ENCODE measurements around the gene NFATC1.
A peak's percentile ranks its signal among the peaks of the same experiment; 100 is the strongest.

The NFATC1 gene

DNA sequence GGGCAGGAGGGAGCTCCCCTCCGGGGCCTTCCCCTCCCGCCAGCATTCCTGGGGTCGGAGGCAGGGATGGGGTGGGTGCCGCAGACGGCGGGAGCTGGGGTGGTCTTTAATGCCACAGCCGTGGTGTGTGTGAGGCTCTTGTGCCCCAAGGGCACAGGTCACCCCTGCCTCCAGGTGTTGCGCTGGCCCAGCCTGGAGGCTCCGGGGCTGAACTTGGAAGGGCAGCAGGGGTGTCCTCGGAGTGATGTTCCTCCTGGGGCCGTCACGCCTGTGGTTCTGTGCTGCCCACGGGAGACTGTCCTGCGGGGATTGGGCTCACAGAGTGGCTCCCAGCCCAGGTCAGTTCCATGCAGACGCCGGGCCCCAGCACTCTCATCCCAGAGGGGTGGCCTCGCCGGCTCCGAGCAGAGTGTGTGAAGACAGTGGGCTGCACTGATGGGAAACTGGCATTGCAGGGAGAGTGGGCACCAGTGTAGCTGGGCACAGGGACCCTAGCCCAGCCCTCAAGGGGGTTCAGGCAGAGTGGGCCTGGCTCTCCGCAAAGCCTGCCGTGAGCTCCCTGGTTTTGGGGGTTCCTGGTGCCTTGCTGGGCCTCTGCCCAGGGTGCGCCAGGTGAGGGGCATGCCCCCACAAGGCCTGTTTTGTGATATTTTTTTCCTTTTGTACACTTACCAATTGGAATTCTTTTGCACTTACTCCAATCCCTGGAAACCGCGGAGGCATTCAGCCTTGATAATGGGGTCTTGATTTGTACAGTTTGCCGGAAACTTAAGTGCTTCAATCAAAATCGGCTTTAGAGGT lies 56.7 kb downstream of the NFATC1 start:
- Histone ChIP-seq H3K4me1 (ENCODE audit: control insufficient read depth in 2 of 2, insufficient read depth in 1 of 2, low read depth in 1 of 2, low read length in 2 of 2) (peaks cover 0 to 1% of the 10 kb centered on the region in 2 donors), H3K4me2 (ENCODE audit: insufficient read depth, low read length, poor library complexity, severe bottlenecking) (no peak overlapping the region), H3K4me3 (ENCODE audit: low read length in 2 of 2) (no peak overlapping the region), H4K91ac (ENCODE audit: low read depth, low read length, poor library complexity) (no peak overlapping the region), H3K4ac (ENCODE audit: low read length) (no peak overlapping the region), H2BK12ac (ENCODE audit: low read length) (peak overlapping the region; percentile 2), H2AK5ac (ENCODE audit: low read depth, low read length) (no peak overlapping the region), H2BK5ac (ENCODE audit: low read length) (peak overlapping the region; percentile 7), H3K14ac (ENCODE audit: low read length) (no peak overlapping the region), H3K18ac (ENCODE audit: low read length) (peak overlapping the region; percentile 41), H3K9ac (ENCODE audit: low read depth, low read length, poor library complexity) (peak overlapping the region; percentile 2), H2BK15ac (ENCODE audit: low read length) (no peak overlapping the region), H3K27me3 (ENCODE audit: control insufficient read depth in 3 of 3, insufficient read depth in 3 of 3, low read depth in 1 of 3, low read length in 3 of 3) (no peaks in the 10 kb centered on the region), H3K23ac (ENCODE audit: low read depth, low read length, poor library complexity) (peak overlapping the region; percentile 71), H2BK120ac (ENCODE audit: low read depth, low read length) (no peak overlapping the region), H3K27ac (replicated peaks; ENCODE audit: low read length) (no peak overlapping the region), H4K8ac (ENCODE audit: low read depth, low read length) (no peak overlapping the region), H3K36me3 (replicated peaks in 1 of 2; ENCODE audit: control insufficient read depth in 2 of 2, insufficient read depth in 2 of 2, low read length in 2 of 2) (no peaks in the 10 kb centered on the region), H3K9me3 (replicated peaks in 1 of 2; ENCODE audit: control insufficient read depth in 2 of 2, insufficient read depth in 1 of 2, low read depth in 1 of 2, low read length in 2 of 2) (no peaks in the 10 kb centered on the region), H3K79me1 (ENCODE audit: low read depth, low read length) (peaks cover 1% of the 10 kb centered on the region), H2AFZ (ENCODE audit: low read length) (no peak overlapping the region)
- no CpG with 5 or more reads among the region's 26 CpGs for WGBS, 2 donors (ENCODE audit: extremely low coverage in 2 of 2, insufficient read length in 2 of 2, insufficient replicate concordance in 1 of 2)
- DNase-seq (ENCODE audit: low spot score) = no peak

GRCh38 chr18:79452991-79453645 lies 57.4 kb downstream of the NFATC1 start:
- no peaks in the 10 kb centered on the region for H3K36me3 ChIP-seq (replicated peaks in 1 of 2; ENCODE audit: control insufficient read depth in 2 of 2, insufficient read depth in 2 of 2, low read length in 2 of 2)

GRCh38 chr18:79453816-79454735 lies 58.3 kb downstream of the NFATC1 start:
- no peaks in the 10 kb centered on the region for H3K27me3 ChIP-seq (ENCODE audit: control insufficient read depth in 3 of 3, insufficient read depth in 3 of 3, low read depth in 1 of 3, low read length in 3 of 3)
- no peak overlapping the region for H3K23ac ChIP-seq (ENCODE audit: low read depth, low read length, poor library complexity)
- no peak overlapping the region for H3K14ac ChIP-seq (ENCODE audit: low read length)
- H3K4me2 ChIP-seq (ENCODE audit: insufficient read depth, low read length, poor library complexity, severe bottlenecking) = no peak overlapping the region
- H2BK5ac ChIP-seq (ENCODE audit: low read length) = no peak overlapping the region
- no peaks in the 10 kb centered on the region for H3K9me3 ChIP-seq (replicated peaks in 1 of 2; ENCODE audit: control insufficient read depth in 2 of 2, insufficient read depth in 1 of 2, low read depth in 1 of 2, low read length in 2 of 2)
- H2BK12ac ChIP-seq (ENCODE audit: low read length) = no peak overlapping the region
- H3K4me1 ChIP-seq (ENCODE audit: control insufficient read depth in 2 of 2, insufficient read depth in 1 of 2, low read depth in 1 of 2, low read length in 2 of 2) = peaks cover 0 to 9% of the 10 kb centered on the region in 2 donors
- H2AK5ac ChIP-seq (ENCODE audit: low read depth, low read length) = peak overlapping the region; percentile 60
- H4K8ac ChIP-seq (ENCODE audit: low read depth, low read length) = peak overlapping the region; percentile 32
- WGBS, 2 donors (ENCODE audit: extremely low coverage in 2 of 2, insufficient read length in 2 of 2, insufficient replicate concordance in 1 of 2) = no CpG with 5 or more reads among the region's 32 CpGs
- H3K4ac ChIP-seq (ENCODE audit: low read length) = peak overlapping the region; percentile 92
- no peak overlapping the region for H3K27ac ChIP-seq (replicated peaks; ENCODE audit: low read length)
- no peak overlapping the region for H3K18ac ChIP-seq (ENCODE audit: low read length)
- H2BK120ac ChIP-seq (ENCODE audit: low read depth, low read length) = no peak overlapping the region
- H2BK15ac ChIP-seq (ENCODE audit: low read length) = no peak overlapping the region
- no peaks in the 10 kb centered on the region for H3K36me3 ChIP-seq (replicated peaks in 1 of 2; ENCODE audit: control insufficient read depth in 2 of 2, insufficient read depth in 2 of 2, low read length in 2 of 2)
- peaks cover 1% of the 10 kb centered on the region for H3K79me1 ChIP-seq (ENCODE audit: low read depth, low read length)
- H3K9ac ChIP-seq (ENCODE audit: low read depth, low read length, poor library complexity) = no peak overlapping the region
- no peak overlapping the region for H3K4me3 ChIP-seq (ENCODE audit: low read length in 2 of 2)
- no peak overlapping the region for H2AFZ ChIP-seq (ENCODE audit: low read length)
- H4K91ac ChIP-seq (ENCODE audit: low read depth, low read length, poor library complexity) = no peak overlapping the region
- no peak for DNase-seq (ENCODE audit: low spot score)

More at GRCh38 chr18:79452991-79453645, 57.4 kb downstream of the NFATC1 start:
- Histone ChIP-seq H3K27ac (replicated peaks; ENCODE audit: low read length) (no peak overlapping the region), H3K4me1 (ENCODE audit: control insufficient read depth in 2 of 2, insufficient read depth in 1 of 2, low read depth in 1 of 2, low read length in 2 of 2) (peaks cover 0 to 5% of the 10 kb centered on the region in 2 donors), H4K8ac (ENCODE audit: low read depth, low read length) (no peak overlapping the region), H4K91ac (ENCODE audit: low read depth, low read length, poor library complexity) (no peak overlapping the region), H3K27me3 (ENCODE audit: control insufficient read depth in 3 of 3, insufficient read depth in 3 of 3, low read depth in 1 of 3, low read length in 3 of 3) (no peaks in the 10 kb centered on the region), H3K4ac (ENCODE audit: low read length) (peak overlapping the region; percentile 53), H3K4me2 (ENCODE audit: insufficient read depth, low read length, poor library complexity, severe bottlenecking) (no peak overlapping the region), H3K9ac (ENCODE audit: low read depth, low read length, poor library complexity) (peak overlapping the region; percentile 60), H3K79me1 (ENCODE audit: low read depth, low read length) (peaks cover 1% of the 10 kb centered on the region), H3K18ac (ENCODE audit: low read length) (peak overlapping the region; percentile 85), H3K4me3 (ENCODE audit: low read length in 2 of 2) (no peak overlapping the region), H2AK5ac (ENCODE audit: low read depth, low read length) (peak overlapping the region; percentile 75), H2BK15ac (ENCODE audit: low read length) (no peak overlapping the region), H3K14ac (ENCODE audit: low read length) (no peak overlapping the region), H3K9me3 (replicated peaks in 1 of 2; ENCODE audit: control insufficient read depth in 2 of 2, insufficient read depth in 1 of 2, low read depth in 1 of 2, low read length in 2 of 2) (no peaks in the 10 kb centered on the region), H2BK5ac (ENCODE audit: low read length) (no peak overlapping the region), H3K23ac (ENCODE audit: low read depth, low read length, poor library complexity) (peak overlapping the region; percentile 95), H2BK120ac (ENCODE audit: low read depth, low read length) (no peak overlapping the region), H2BK12ac (ENCODE audit: low read length) (peak overlapping the region; percentile 94), H2AFZ (ENCODE audit: low read length) (no peak overlapping the region)
- DNase-seq (ENCODE audit: low spot score) = no peak
- WGBS, 2 donors (ENCODE audit: extremely low coverage in 2 of 2, insufficient read length in 2 of 2, insufficient replicate concordance in 1 of 2) = no CpG with 5 or more reads among the region's 19 CpGs

Measured in neuronal stem cell (in vitro differentiated cells).